ENCODE data around the gene KMT2B.

The KMT2B gene

DNA sequence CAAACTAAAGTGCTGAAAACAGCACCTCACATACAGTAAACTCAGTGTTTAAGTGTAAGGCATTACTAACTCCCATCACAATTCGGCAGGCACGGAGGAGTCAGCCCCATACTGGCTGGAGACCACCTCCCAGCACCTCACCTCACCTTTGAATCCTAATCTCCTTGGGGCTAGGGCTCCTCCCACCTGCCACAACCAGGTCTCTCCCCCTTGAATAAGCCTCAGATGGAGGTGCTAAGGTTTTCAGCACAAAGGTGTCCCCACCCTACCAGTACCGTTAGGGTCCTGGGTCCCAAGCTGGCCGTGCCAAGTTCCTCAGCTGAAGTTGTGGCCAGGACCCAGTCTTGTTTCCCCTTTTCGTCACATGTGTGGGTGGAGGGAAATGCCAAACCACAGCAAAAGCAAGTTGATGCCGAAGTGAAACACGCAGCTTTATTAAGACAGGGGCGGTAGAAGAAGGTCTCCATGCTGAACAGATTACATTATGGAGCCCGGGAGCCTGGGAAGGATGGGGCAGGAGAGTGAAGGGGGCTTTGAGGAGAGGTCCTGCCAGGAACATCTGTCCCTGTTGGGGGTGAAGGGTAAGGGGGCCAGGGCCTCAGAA lies 24.4 kb downstream of the KMT2B start, which contains the start of gene IGFLR1:
Gene IGFLR1 (minus strand): TSS at position 332 of the 604 bp plus-strand sequence. CDS start 1,272 bp downstream, outside the sequence.
- DNase-seq (ENCODE audit: low read depth) = peak; percentile 48

DNA sequence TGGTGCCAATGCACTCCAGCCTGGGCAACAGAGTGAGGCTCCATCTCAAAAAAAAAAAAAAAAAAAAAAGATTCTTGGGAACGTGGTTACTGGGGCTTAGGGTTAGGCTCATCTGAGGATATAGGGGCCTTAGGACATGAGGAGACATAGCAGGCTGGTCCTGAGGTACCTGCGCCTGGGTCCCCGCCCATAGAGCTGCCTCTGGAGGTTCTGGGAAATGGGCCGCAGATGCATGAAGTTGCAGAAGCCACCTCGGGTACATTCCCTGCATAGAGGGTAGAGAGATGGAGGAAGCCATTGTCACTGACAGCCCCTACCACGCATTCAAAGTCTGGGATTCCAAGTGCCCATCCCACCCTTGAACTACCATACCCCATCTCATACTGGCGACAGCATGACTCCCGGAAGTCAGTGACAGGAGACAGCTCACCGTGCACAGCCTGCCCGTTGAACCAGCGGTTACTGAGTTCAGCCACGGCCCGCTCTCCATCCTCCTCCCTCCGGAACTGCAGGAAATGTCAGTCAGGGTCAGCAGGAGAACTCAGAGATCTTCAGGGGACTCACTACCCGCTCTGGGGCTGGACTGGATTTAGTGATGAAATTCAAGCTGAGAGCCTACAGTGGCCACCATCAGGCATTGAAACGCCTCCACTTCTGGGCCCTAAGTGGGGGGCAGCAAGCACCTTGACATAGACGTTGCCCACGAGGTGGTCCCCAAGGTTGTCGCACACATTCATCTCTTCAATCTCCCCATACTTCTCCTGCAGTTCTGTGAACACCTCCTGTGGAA lies 26.0 kb downstream of the KMT2B start:
- DNase-seq (ENCODE audit: low read depth) = no peak

DNA sequence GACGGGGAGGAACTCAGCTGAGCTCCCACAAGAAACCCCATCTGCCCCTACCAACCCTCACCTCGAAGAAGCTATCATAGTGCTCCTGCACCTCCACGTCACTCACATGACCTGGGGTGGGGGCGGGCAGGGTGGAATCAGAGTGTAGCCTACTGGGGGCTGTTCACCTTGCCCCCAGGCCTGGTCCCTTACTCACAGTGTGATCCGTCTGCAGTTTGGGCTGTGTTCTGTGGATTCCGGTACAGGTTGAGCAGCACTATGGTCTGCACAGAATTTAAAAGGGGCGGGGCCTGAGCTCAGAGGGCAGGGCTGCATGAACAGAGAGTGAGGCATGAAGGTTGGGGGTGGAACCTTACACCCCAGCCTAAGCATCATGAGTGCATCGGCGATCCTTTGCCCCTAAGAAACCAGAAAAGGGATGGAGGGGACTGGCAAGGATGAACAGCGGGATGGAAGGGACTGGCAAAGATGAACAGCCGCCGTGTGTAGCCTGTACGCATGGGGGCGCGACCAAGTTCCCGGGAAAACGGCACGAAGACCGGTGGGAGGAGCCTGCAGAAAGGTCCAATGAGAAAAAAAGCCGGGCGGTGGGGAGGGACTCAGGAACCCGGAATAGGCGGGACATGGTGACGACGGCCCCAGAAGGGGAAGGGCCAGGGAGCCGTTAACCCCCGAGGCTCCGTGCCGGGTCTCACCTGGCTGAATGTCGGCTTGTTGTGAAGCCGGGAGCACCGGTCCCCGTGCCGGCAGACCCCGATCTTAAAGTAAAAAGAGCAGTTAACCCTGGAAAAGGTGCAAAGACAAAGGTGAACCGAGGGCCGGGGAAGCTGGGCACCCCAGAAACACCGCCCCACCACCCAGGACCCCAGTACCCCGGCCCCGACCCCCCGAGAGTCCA lies 26.9 kb downstream of the KMT2B start:
- peak; percentile 91 for DNase-seq (ENCODE audit: low read depth)

DNA sequence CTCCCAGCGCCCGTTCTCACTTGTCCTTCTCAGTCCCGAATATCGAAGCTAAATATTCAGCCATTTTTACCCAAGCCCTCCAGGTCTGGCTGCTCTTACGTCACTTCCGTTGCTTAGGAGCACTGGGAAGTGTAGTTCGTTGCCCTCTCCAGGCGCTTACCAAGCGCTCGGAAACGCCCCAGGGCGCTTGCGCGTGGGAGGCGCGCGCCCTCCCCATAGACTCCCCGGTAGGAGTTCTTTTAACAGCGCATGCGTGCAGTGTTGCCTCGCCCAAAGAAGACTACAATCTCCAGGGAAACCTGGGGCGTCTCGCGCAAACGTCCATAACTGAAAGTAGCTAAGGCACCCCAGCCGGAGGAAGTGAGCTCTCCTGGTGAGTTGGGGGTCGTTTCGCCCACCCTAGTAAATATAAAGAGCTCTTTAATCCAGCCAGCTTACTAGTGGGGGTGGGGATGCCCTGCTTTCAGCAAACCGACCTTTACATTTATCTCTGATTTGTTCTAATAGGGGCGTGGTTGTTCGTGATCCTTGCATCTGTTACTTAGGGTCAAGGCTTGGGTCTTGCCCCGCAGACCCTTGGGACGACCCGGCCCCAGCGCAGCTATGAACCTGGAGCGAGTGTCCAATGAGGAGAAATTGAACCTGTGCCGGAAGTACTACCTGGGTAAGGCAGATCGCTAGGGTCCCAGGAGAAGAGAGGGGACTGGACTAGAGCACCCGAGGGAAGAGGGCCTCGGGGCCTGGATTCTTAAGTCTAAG lies 27.7 kb downstream of the KMT2B start, which contains the start of the genes PSENEN and U2AF1L4:
Gene PSENEN (plus strand): TSS at position 324 of the 759 bp plus-strand sequence. CDS start 280 bp downstream, at position 604.
Gene U2AF1L4 (minus strand): TSS at position 91 of the 759 bp plus-strand sequence. CDS start 27 bp downstream, at position 64.
- peak; percentile 95 for DNase-seq (ENCODE audit: low read depth)

DNA sequence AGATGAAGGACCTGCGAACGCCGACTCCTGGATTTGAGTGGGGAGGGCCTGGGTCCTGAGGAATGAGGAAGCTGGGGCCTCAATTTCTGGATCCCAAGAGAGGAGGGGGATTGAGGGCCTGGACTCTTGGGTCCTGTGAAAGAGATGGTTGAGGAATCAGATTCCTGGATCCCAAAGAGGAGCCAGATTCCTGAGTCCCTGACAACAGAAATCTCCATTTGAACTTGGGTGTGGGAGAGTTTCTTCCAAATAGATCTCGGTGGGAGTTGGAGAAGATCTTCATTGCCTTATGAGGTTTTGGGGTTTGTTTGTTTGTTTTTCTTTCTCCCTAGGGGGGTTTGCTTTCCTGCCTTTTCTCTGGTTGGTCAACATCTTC lies 28.3 kb downstream of the KMT2B start:
- DNase-seq (ENCODE audit: low read depth) = no peak

DNA sequence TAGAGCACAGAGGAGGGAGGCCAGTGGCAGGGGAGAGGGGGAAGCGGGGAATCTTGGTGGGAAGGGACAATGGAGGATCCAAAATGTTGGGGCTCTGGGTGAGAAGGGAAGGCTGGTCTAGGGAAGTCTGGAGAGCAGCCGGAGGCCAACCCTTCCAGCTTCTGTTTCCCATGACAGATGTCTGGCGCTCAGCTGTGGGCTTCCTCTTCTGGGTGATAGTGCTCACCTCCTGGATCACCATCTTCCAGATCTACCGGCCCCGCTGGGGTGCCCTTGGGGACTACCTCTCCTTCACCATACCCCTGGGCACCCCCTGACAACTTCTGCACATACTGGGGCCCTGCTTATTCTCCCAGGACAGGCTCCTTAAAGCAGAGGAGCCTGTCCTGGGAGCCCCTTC lies 28.7 kb downstream of the KMT2B start:
- DNase-seq (ENCODE audit: low read depth) = no peak

DNA sequence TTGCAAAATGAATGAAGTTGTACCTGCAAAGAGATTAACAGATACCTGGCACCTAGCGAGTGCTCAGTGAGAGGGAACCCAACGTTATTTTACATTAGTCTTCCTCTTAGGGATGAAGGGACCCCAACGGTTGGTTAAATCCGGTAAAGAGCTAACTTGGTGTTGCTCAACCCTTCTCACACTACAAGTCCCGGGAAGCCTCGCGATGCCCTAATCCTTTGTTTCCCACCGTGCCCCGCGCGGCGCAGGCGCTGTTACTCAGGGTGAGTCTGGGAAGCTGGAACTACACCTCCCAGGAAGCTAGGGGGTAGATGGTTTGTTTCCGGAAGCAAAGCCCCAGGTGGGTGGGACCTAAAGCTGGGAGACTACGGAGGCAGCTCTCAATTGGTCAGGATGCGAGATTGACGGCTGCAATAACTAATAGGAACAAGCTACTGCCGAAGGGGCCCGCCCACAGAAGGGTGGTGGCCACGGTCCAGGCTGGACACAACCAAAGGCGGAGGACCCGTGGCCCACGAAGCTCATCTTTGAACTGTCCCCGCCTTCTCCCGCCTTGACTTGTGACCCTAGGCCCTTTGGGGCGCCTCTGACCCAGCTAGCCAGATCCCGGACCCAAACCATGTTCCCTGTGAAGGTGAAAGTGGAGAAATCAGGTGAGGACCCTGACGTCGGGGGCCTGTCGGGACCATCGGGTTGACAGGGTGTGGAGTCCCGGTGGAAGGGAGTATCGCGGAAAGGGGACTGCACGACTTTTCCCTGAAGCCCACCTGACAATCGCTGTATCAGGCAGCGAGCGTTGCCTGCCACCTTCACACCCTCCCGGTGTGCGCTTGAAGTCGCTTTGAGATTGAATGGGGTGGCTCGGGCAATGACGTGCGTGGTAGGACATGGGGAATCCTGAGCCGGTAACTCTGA lies 30.6 kb downstream of the KMT2B start, which contains the start of gene LIN37:
Gene LIN37 (plus strand): TSS at position 471 of the 915 bp plus-strand sequence. CDS start 149 bp downstream, at position 620.
- DNase-seq (ENCODE audit: low read depth) = peak; percentile 98

DNA sequence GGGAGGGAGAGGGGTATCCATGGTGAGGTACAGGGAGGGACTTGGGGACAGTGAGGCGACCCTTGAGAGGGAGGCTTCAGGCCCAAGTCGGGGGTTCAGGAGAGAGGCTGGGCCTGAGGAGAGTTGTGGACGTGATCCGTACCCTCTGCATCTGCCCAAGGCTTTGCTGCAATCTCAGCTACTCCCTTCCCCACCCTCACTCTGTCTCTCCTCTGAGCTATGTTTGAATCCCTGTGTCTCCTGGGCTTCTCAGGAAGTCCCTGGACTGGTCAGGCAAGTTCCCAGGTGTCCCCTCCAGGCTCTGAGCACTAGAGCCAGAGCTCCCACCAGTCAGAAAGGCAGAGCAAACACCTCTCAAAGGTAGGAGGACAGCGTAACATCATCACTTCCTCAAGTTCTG lies 32.4 kb downstream of the KMT2B start:
- no peak for DNase-seq (ENCODE audit: low read depth)

DNA sequence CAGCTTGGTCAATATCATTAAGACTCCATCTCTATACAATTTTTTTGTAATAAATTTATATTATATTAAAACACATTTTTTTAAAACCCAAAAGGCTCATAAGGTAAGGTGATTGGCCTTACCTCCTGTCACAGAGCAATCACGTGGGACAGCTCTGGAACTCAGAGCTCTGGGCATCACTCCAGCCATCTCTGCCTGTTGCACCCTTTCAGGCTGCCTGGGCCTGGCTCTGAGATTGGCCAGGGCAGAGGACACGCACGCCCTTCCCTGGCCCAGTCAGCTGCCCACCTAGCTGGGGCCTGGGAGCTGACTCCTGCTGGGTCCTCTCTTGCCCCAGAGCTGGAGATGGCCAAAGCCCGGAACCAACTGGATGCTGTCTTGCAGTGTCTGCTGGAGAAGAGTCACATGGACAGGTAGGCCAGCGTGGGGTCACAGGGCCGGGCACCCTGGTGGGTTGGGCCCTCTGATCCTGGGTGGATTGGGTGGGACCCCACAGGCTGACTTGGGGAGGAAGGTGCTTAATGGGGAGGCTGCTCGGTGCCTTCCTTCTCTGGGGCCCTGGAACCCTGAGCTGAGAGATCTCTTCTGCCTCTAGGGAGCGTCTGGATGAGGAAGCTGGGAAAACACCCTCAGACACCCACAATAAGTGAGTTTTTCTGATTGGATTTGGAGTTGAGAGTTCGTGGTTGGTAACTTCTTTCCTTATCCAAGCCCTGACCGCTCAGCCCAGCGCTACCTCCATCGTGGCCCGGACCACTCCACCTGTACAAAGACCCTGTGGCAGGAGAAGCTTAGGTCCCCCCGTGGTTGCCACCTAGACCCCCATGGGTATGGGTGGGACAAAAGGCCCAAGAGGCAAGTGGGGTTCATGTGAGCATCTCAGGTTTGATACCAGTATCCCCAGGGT lies 34.3 kb downstream of the KMT2B start:
- DNase-seq (ENCODE audit: low read depth) = no peak

DNA sequence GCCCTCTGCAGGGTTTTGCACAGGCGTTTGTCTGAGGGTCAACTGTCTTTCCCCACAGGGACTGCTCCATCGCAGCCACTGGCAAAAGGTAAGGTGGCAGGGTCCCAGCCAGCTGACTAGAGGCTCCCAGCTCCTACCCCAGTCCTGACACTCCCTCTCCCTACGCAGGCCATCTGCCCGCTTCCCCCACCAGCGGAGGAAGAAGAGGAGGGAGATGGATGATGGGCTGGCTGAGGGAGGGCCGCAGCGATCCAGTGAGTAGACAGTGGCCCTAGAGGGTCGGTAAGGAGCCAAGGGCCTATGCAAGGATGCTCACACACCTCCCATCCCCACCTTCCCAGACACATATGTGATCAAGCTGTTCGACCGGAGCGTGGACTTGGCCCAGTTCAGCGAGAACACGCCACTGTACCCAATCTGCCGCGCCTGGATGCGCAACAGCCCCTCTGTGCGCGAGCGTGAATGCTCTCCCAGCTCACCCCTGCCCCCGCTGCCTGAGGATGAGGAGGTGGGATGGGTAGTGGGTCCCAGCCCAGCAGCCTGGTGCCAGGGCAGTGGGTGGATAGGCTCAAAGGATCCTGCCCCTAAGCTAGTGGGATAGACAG lies 35.0 kb downstream of the KMT2B start:
- no peak for DNase-seq (ENCODE audit: low read depth)

DNA sequence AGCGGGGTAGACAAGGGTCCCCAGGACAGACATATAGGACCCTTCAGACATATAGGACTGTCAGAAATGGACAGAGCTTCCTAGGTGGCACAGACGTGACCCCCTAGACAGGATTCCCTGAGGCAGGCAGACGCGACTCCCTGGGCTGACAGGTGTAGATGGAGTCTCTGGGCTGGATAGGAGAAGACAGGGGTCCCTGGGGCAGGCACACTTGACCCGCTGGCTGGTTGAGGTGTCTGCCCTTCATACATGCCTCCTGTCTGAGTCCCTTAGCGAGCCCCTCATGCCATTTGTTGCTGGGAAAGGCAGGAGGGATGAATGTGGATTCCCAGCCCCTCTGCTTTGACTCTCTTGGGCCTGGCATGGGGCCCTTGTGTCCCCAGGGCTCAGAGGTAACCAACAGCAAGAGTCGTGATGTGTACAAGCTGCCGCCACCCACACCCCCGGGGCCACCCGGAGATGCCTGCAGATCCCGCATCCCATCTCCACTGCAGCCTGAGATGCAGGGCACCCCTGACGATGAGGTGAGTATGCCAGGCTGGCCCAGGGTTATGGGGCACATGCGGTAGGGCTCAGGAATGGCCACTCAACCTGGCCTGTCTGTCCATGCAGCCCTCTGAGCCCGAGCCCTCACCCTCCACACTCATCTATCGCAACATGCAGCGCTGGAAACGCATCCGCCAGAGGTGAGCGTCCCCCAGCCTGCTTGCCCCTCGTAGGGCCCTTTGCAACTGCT lies 36.0 kb downstream of the KMT2B start:
- no peak for DNase-seq (ENCODE audit: low read depth)

DNA sequence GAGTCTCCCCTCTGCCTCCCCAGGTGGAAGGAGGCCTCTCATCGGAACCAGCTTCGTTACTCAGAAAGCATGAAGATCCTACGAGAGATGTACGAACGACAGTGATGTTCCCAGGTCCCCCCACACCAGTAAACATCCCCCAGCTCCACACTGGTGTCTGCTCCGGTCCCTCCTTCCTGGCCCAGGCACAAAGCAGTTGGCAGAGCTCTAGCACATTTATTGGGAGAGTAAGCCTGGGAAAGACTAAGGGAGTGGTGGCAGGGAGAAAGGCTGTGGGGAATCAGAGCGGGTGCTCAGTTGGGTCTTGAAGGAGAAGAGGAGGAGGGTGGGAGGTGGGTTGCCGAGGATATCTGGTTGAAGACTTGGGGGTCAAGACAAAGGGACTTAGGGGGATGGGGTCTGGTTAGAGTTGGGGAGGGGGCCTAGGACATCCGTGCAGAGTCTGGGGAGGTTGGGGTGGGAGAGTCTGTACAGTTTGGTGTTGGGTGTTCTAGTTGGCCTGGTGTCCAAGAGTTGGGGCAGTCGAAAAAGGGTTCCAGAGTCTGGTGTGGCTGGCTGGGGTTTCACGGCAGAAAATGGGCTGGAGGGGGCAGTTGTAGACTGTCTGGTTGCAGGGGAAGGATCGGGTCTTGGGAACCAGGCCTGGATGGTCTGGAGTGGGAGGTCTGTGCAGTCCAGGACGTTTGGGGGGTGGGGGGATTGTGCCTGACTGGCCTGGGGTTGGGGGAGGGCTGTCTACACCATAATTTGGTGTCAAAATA lies 36.7 kb downstream of the KMT2B start:
- DNase-seq (ENCODE audit: low read depth) = no peak

DNA sequence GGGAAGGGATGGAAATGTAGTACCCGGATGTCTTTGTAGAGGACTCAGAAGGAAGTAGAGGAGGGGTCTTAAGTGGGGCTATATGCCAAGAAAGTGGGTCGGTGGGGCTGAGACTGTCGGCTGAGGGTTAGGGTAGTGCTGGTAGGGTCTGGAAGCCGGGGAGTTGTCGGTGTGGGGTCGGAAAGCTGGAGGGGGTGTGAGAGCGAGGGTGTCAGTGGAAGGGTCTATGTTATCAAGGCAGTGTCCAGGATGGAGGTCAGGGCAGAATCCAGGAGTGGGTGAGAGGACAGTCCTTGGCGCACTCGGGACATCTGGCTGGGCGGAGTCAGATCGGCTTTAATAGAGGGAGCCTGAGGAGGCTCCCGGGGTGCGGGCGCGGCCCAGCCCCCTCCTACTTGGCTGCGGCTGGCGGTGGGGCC lies 37.3 kb downstream of the KMT2B start:
- DNase-seq (ENCODE audit: low read depth) = no peak

DNA sequence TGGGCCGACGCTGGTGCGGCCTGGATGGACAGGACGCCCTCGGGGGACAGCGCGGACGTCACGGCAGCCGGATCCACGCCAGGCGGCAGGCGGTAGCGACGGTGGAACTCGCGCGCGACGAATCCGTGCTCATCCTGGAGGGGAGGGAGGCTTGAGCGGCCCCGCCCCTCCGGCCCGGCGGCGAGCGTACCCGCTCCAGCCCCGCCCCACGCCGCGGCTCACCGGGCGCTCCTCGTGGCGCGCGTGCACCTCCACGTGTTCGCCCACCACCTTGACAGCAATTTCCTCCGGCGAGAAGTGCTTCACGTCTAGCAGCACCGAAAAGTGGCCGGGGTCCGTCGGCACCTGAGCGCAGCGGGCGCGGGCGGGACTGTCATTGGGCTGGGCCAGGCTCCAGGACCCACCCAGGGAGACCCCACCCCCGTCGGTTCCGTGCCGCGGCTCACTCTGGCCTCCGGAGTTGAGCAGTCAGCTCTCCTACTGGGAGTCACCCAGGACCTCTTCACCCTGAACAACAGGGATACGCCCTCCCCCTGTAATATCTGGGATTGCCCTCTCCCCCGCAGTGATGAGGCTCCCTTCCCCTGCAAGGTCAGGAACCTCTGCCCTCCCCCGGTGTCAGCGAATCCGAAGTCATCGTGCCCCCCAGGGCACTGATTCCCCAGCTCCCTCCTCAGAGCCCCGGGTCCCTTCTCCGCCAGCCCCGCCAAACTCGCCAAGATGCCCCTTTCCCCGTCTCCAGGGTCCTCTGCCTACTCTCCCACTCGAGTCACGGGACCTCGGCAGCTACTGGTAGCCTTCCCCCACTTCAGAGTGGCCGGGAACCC lies 38.0 kb downstream of the KMT2B start:
- peak; percentile 40 for DNase-seq (ENCODE audit: low read depth)

DNA sequence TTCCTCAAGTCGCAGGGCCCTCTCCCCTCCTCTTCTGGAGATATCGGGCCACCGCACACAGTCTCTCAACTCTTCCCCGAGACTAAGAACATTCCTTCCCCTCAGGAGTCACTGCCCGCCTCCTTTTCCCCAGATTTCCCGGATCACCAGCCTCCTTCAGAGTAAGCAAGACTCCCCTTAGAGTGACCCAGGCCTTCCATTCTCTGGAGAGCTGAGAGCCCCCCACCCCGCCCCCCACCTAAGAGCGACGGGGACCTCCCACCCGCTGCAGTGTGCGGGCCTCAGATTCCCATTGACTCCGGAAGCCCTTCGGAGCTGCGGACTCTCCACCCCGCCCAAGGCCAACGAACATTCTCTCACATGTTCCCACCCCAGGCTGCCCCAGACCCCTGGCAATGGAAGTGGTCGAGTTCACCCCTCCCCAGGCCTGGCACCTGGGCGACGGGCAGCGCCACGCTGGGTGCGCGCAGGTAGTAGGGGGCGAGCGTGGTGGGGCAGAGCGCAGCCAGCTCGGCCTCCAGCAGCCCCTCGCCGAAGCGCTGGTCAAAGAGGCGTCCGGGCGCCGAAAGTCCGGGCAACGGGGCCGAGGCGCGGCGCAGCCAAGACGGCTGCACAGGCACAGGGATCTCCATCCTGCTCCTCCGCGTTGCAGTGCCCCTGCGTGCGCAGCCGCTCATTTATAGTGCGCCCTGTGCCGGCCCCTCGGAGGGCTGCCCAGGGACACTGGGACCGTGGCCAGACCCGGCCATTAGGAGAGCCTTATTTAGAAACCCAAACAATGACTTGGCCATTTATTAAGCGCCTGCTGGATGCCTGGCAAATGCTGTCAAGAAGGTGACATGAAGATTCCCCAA lies 38.8 kb downstream of the KMT2B start, which contains the start of gene HSPB6:
Gene HSPB6 (minus strand): TSS at position 653 of the 854 bp plus-strand sequence. CDS start 21 bp downstream, at position 632.
- DNase-seq (ENCODE audit: low read depth) = no peak

Data from T follicular helper cell (primary cell).